Measurements from ENCODE around the gene PRSS36.
A peak's percentile ranks its signal among the peaks of the same experiment; 100 is the strongest.
"Not testable (repeated sequence)": the region's sequence is repeated elsewhere in the genome, so short reads cannot be mapped to it uniquely, and the experiment has no call there.

Gene PRSS36

GRCh38 chr16:31120129-31120528 lies 29.7 kb downstream of the PRSS36 start:
- no peak for DNase-seq

GRCh38 chr16:31118223-31119155 lies 31.4 kb downstream of the PRSS36 start:
- no peak for DNase-seq

GRCh38 chr16:31117384-31118222 lies 32.3 kb downstream of the PRSS36 start, which contains the start of gene KAT8:
Gene KAT8 (plus strand): TSS chr16:31117664. CDS start chr16:31117682, 18 bp downstream.
- peak; percentile 93 for DNase-seq

- DNase-seq, result no peak
Observed at GRCh38 chr16:31114468-31114867, 35.4 kb downstream of the PRSS36 start.

GRCh38 chr16:31113121-31114120 lies 36.4 kb downstream of the PRSS36 start:
- no peak for DNase-seq

GRCh38 chr16:31112711-31113110 lies 37.2 kb downstream of the PRSS36 start:
- DNase-seq, result no peak

GRCh38 chr16:31111881-31112466 lies 37.9 kb downstream of the PRSS36 start:
- DNase-seq, result no peak

- no peak for DNase-seq
Observed at GRCh38 chr16:31110106-31111034, 39.5 kb downstream of the PRSS36 start.

- no peak for DNase-seq
Observed at GRCh38 chr16:31109622-31110021, 40.2 kb downstream of the PRSS36 start.

GRCh38 chr16:31108794-31109558 lies 40.9 kb downstream of the PRSS36 start:
- DNase-seq, result no peak

- peak; percentile 29 for DNase-seq
Observed at GRCh38 chr16:31108035-31108793, 41.7 kb downstream of the PRSS36 start, which contains the start of gene BCKDK. Gene BCKDK (plus strand): TSS chr16:31108386. CDS start chr16:31109224, 838 bp downstream.

- DNase-seq, result no peak
Observed at GRCh38 chr16:31107465-31107867, 42.4 kb downstream of the PRSS36 start.

GRCh38 chr16:31106509-31107464 lies 43.1 kb downstream of the PRSS36 start:
- DNase-seq, result no peak

GRCh38 chr16:31105677-31106213 lies 44.1 kb downstream of the PRSS36 start:
- peak; percentile 80 for DNase-seq

GRCh38 chr16:31100876-31101641 lies 48.8 kb downstream of the PRSS36 start:
- not testable (repeated sequence) for DNase-seq

GRCh38 chr16:31099860-31100638 lies 49.8 kb downstream of the PRSS36 start:
- no peak for DNase-seq
